ENCODE measurements around the gene CNTRL. TPM values are rescaled to one million over a fixed set of nuclear protein-coding genes. Genes with fewer than 3 reads are reported as not detected.
"Not testable (repeated sequence)": the region's sequence is repeated elsewhere in the genome, so short reads cannot be mapped to it uniquely, and the experiment has no call there.

The CNTRL gene
- polyA plus RNA-seq, 2 of the 4 experiments (the other 2 are of a cell fraction) = 5.1 to 15.0 TPM

DNA sequence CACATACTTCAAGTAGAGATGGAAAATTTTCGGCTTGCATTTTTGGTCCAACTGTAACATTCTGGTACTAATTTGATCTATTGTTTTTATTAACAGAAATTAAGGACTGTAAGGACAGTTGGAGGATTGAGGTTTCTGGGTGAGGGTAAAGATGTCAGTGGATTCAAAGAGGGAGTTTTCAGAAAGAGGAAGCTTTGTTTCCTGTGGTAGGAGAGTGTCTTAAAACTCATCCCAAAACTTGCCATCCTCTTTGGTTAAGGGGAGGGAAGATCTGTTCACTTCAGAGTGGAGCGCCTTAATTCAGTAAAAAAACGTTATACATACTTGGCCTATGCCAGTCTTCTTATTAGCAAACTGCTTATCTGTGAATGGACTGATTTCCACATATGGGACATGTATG, 13.8 kb downstream of the CNTRL start:
- no peaks in the 10 kb centered on the region for H3K4me1 ChIP-seq
- H3K4me2 ChIP-seq = no peak overlapping the region
- no peak for TF ChIP-seq TFCP2L1 (CRISPR knock-in tag; IDR thresholded peaks at IDR 0.05)
- no peak for TF ChIP-seq EHF (CRISPR knock-in tag; IDR thresholded peaks at IDR 0.05)
- TF ChIP-seq EHMT2 (IDR thresholded peaks at IDR 0.05; ENCODE audit: low read depth) = no peak
- no peak for TF ChIP-seq FOSB (CRISPR knock-in tag; IDR thresholded peaks at IDR 0.05)
- no peak for TF ChIP-seq NPAS2 (CRISPR knock-in tag; IDR thresholded peaks at IDR 0.05; ENCODE audit: borderline replicate concordance)
- TF ChIP-seq, protein P1, sequence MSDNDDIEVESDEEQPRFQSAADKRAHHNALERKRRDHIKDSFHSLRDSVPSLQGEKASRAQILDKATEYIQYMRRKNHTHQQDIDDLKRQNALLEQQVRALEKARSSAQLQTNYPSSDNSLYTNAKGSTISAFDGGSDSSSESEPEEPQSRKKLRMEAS (IDR thresholded peaks at IDR 0.05) = no peak
- TF ChIP-seq, protein P2, sequence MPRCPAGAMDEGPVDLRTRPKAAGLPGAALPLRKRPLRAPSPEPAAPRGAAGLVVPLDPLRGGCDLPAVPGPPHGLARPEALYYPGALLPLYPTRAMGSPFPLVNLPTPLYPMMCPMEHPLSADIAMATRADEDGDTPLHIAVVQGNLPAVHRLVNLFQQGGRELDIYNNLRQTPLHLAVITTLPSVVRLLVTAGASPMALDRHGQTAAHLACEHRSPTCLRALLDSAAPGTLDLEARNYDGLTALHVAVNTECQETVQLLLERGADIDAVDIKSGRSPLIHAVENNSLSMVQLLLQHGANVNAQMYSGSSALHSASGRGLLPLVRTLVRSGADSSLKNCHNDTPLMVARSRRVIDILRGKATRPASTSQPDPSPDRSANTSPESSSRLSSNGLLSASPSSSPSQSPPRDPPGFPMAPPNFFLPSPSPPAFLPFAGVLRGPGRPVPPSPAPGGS (IDR thresholded peaks at IDR 0.05) = no peak
- no peak for TF ChIP-seq CEBPB (IDR thresholded peaks at IDR 0.05)
- TF ChIP-seq, protein P3, sequence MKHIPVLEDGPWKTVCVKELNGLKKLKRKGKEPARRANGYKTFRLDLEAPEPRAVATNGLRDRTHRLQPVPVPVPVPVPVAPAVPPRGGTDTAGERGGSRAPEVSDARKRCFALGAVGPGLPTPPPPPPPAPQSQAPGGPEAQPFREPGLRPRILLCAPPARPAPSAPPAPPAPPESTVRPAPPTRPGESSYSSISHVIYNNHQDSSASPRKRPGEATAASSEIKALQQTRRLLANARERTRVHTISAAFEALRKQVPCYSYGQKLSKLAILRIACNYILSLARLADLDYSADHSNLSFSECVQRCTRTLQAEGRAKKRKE (CRISPR knock-in tag; IDR thresholded peaks at IDR 0.05; ENCODE audit: low read depth) = no peak
- no peak for TF ChIP-seq KDM1A (IDR thresholded peaks at IDR 0.05; ENCODE audit: low read depth)
- no peak for TF ChIP-seq KDM5A (IDR thresholded peaks at IDR 0.05)
- no peak for TF ChIP-seq HOXB5 (CRISPR knock-in tag; IDR thresholded peaks at IDR 0.05)
- TF ChIP-seq EP300 (IDR thresholded peaks at IDR 0.05) = no peak
- no peaks in the 10 kb centered on the region for H3K9me3 ChIP-seq
- POLR2A ChIA-PET = no interaction called here
- no peak for FAIRE-seq
- H3K27ac ChIP-seq = no peak overlapping the region
- DNase-seq (ENCODE audit: low read depth in 1 of 2, low spot score in 1 of 2) = no peak
- H3K4me3 ChIP-seq = no peak overlapping the region
- WGBS (ENCODE audit: missing lambda C conversion rate) = 87% methylated on average over 3 of the region's 3 CpGs
- CTCF ChIA-PET = interaction anchor here (1.6 kb wide), 1 partner anchor 33 kb away, joined by 3 read pairs; no protein-coding TSS in a partner anchor
- ATAC-seq = no peak

DNA sequence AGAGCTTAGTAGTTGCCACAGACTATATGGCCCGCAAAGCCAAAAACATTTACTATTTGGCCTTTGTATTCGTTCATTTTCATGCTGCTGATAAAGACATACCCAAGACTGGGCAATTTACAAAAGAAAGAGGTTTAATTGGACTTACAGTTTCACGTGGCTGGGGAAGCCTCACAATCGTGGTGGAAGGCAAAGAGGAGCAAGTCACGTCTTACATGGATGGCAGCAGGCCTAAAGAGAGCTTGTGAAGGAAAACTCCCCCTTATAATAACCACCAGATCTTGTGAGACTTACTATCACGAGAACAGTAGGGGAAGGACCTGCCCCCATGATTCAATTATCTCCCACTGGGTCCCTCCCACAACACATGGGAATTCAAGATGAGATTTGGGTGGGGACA, 16.0 kb downstream of the CNTRL start:
- H3K4me2 ChIP-seq; ATAC-seq; POLR2A ChIA-PET; H3K4me3 ChIP-seq; H3K9me3 ChIP-seq; H3K4me1 ChIP-seq; DNase-seq (ENCODE audit: low read depth in 1 of 2, low spot score in 1 of 2); H3K27ac ChIP-seq; FAIRE-seq: not testable (repeated sequence)
- CTCF ChIA-PET = interaction anchor here (0.8 to 1.5 kb wide), 2 partner anchors 9 to 86 kb away, joined by 3 to 4 read pairs; no protein-coding TSS in a partner anchor
- WGBS (ENCODE audit: missing lambda C conversion rate) = 73% methylated on average over 6 of the region's 6 CpGs

DNA sequence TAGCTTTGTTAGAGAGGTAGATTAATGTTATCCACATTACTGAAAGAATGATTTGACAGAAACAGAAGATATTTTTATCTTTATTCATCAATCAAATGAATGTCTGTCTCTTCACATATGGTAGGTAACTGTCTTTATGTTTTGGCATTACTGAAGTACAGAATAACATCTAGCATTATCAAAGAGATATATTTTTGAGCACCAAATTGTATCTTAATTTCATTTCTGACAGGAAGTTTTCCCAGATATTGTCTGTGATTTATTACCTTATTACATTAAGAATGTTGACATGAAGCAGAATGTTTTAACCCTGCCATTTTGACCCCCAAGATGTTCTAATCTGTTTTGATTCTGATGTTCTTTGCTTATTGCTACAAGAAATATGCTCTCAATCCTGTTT, 20.3 kb downstream of the CNTRL start:
- DNase-seq (ENCODE audit: low read depth in 1 of 2, low spot score in 1 of 2) (no peak), FAIRE-seq (no peak), ATAC-seq (no peak)
- Histone ChIP-seq H3K9me3 (no peaks in the 10 kb centered on the region), H3K27ac (no peak overlapping the region), H3K4me1 (no peaks in the 10 kb centered on the region), H3K4me3 (no peak overlapping the region), H3K4me2 (no peak overlapping the region)
- POLR2A ChIA-PET = no interaction called here
- CTCF ChIA-PET = interaction anchor here (1.2 to 1.3 kb wide), 2 partner anchors 14 to 27 kb away, joined by 3 to 4 read pairs; no protein-coding TSS in a partner anchor
- TF ChIP-seq TP53 (CRISPR knock-in tag; IDR thresholded peaks at IDR 0.05) (no peak), SREBF2 (IDR thresholded peaks at IDR 0.05) (no peak), CBX2 (IDR thresholded peaks at IDR 0.05; ENCODE audit: borderline replicate concordance, low read depth) (no peak), ZFP36 (IDR thresholded peaks at IDR 0.05; ENCODE audit: borderline replicate concordance, partially characterized antibody) (no peak), CHD2 (IDR thresholded peaks at IDR 0.05; ENCODE audit: low read length, partially characterized antibody) (no peak), CHD4 (IDR thresholded peaks at IDR 0.05; ENCODE audit: borderline replicate concordance) (no peak), POLR2A (IDR thresholded peaks at IDR 0.05; ENCODE audit: low read length) (no peak), EHF (CRISPR knock-in tag; IDR thresholded peaks at IDR 0.05) (no peak), MAZ (IDR thresholded peaks at IDR 0.05; ENCODE audit: borderline replicate concordance, low read depth, low read length) (no peak), HOXA7 (CRISPR knock-in tag; IDR thresholded peaks at IDR 0.05) (no peak), MAFK (IDR thresholded peaks at IDR 0.05; ENCODE audit: partially characterized antibody) (no peak), CBX8 (IDR thresholded peaks at IDR 0.05) (no peak)
- TF ChIP-seq, protein P4, sequence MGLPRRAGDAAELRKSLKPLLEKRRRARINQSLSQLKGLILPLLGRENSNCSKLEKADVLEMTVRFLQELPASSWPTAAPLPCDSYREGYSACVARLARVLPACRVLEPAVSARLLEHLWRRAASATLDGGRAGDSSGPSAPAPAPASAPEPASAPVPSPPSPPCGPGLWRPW (IDR thresholded peaks at IDR 0.05) = no peak
- TF ChIP-seq, protein P5, sequence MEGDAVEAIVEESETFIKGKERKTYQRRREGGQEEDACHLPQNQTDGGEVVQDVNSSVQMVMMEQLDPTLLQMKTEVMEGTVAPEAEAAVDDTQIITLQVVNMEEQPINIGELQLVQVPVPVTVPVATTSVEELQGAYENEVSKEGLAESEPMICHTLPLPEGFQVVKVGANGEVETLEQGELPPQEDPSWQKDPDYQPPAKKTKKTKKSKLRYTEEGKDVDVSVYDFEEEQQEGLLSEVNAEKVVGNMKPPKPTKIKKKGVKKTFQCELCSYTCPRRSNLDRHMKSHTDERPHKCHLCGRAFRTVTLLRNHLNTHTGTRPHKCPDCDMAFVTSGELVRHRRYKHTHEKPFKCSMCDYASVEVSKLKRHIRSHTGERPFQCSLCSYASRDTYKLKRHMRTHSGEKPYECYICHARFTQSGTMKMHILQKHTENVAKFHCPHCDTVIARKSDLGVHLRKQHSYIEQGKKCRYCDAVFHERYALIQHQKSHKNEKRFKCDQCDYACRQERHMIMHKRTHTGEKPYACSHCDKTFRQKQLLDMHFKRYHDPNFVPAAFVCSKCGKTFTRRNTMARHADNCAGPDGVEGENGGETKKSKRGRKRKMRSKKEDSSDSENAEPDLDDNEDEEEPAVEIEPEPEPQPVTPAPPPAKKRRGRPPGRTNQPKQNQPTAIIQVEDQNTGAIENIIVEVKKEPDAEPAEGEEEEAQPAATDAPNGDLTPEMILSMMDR (IDR thresholded peaks at IDR 0.05) = no peak
